Occipital lobe (tissue), 2 donors: Measurements from ENCODE around the gene TPRG1. TPM values are rescaled to one million over a fixed set of nuclear protein-coding genes. Genes with fewer than 3 reads are reported as not detected.

Source experiments
- DNase-seq: peaks from one replicate; lab custom pipeline; 2025; lab: John Stamatoyannopoulos, UW
- total RNA-seq: library from RNA; depleted of rRNA; stranded (reverse); fragments of >200 nt; gene quantifications from one replicate; pipeline ENCODE4 v1.2.3, GENCODE V29; 2014

The TPRG1 gene, protein sequence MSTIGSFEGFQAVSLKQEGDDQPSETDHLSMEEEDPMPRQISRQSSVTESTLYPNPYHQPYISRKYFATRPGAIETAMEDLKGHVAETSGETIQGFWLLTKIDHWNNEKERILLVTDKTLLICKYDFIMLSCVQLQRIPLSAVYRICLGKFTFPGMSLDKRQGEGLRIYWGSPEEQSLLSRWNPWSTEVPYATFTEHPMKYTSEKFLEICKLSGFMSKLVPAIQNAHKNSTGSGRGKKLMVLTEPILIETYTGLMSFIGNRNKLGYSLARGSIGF
- total RNA-seq: 0.94 TPM

DNA sequence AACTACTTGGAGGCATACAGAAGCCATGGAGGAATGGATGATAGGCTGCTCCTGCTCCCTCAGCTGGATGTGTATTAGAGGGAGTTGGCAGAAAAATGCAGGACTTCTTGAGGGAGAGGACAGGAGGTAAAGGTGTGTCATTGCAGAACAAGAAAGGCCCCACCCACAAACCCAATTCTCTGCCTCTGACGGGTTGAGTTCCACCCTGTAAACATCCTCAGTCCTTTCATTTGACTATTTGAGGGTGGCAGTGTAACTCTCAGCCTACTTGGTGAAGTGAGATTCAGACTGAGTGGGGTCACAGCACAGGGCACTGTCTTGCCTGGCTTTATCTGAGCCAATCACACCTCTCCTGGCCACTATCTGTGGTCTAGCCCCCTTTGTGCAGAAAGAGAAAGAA lies at the start of gene TPRG1:
Gene TPRG1, plus strand, starts transcription at position 265 of the 400 bp plus-strand sequence. CDS start 35,414 bp downstream, outside the sequence.
- no peak for DNase-seq

DNA sequence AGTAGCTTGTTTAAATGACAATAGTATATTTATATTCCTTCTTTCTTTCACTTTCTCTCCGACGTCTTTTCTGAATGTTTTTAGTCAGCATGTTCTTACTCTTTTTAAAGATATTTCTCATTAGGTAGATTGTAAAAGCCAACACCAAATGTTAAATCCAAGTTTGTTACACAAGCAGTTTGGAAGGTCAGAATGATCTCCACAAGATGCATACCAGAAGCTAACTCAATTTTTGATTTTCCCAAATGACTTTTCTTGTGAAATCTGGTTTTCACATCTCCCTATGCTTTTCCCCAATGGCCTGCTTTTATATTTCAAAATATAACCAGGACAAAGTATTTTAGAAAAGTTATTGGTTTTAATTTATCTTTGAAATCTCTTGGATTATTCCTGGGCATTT lies 49.7 kb upstream of the TPRG1 start:
- DNase-seq: no peak

DNA sequence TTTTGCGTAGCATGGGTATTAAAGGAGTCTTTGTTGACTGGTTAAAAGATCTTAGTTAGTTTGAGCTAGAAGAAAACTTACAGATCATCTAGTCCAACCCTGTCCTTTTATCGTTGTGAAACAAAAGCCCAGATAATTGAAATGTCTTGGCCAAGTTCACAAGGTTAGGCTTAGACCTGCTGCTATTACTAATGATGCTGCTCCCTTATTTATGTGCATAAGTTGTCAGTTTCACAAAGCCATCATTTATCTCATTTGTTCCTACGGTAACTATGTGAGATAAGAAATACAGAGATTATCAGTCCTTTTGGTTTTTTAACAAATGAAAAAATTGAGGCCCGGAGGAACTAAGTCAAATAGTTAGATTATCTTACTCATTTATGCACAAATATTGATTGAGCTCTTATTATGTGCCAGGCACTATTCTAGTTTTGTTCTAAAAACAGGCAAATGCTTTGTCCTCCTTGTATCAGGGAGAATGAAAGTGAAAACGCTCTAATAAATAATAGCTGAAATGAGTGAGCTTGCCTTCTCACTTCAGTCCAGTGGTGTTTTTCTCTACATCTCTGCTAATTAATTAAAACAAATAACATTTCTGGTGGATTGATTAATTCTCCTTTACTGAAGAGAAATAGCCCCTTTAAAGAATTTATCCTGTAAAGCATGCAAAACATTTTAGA lies 49.1 kb upstream of the TPRG1 start:
- DNase-seq: no peak

DNA sequence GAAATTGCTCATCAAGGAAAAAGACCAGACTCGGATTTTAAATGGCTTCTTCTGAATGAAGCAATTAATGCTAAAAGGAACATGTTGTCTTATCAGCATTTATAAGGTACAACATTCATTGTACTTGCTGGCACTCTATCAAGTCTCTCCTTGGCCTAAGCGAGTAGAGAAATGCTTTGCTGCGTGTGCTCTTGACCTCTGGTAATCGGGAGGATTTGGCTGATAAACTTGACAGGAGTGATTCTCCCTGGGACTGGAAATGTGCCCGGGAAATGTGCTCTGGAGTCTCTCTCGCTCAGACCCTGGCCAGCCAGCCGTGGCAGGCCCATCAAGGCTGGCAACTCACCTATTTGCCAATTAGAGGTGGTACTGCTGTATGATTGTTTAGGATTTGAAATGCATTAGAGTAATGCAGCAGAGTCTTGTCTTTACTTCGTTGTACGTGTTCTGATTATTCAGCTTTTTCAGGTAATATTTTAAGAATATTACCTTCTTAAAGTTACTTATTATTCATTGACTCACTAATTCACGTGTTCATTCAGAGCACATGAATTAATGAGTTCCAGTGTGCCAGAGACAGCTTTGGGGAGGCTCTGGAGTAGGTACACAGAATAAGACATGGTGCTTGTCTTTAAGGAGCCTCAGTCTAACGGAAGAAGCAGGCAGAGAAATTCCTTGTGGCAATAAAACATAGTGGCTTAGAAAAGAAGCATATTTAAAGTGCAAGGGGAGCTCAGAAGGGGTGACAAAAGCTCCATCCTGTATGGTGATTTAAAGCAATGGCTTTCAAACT lies 48.0 kb upstream of the TPRG1 start:
- no peak for DNase-seq

DNA sequence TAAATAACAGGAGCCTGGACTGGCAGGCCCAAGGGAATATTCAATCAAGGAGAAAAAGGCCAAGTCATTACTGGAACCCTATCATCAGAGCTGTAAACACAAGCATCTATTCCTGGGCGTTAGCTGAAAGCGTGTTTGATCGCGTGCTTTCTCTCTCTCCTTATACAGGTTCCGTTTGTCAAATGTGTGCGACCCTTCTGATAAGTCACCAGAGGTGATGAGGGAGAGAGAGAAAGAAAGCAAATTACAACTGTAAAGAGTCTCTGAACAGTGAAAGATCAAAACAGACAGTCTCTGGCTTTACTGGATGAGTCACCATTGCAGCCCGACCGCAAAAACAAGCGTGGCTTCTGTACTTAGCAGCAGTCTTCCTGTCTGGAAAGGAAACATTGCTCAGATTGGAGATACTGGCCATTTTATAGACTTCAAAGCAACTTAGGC lies 39.5 kb upstream of the TPRG1 start:
- no peak for DNase-seq

DNA sequence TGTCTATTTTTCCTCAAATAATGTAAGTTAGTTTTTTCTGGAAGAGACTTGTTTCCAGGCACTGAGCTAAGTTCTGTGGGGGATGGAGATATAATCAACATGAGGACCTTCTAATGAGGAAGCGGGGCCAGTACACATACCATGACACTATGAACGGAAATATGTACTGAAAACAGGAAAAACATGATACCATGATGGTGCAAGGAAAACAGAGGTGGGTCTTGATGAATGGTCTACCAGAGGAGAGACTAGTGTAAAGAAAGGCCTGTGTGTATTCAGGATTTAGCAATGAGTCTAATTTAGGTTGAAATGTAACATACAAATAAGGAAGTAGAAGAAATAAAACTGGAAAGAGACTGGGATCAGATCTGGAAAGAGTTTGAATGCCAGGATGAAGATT lies 38.9 kb upstream of the TPRG1 start:
- no peak for DNase-seq

DNA sequence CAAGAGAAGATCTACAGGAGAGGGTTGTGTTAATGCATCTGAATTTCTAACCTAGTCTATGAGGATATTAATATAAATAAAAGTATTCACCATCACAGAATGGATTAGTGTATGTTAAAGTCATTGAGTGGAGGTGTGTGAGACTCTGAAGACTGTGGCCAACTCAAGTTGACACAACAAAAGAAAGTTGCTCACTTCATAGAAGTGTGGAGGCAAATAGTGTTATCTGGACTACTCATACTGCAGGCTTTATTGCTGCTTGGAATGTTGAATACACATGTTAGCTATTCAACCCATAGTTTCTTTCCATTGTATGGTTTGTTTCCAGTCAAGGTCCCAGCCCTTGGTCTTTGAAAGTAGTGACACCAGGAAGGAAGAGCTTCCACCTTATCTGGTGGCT lies 38.0 kb upstream of the TPRG1 start:
- no peak for DNase-seq

DNA sequence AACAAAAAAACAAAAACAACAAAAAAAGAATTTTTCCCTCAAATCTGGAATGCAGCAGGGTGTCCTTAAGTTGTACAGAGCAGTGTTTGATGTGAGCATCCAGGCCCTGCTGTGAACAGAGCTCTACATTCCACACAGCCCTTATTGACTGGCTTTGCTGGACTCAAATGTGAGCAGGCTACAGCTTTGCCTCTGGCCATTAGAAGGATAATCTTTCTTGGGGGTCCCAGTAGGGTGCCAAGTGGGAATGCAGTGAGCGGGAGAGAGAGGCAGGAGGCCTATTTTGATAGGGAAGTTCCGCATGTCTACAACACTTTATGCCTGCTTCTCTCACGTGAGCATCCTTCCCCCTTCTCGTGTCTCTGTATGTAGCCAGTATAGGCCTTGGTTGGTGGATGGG lies 34.4 kb upstream of the TPRG1 start:
- no peak for DNase-seq

DNA sequence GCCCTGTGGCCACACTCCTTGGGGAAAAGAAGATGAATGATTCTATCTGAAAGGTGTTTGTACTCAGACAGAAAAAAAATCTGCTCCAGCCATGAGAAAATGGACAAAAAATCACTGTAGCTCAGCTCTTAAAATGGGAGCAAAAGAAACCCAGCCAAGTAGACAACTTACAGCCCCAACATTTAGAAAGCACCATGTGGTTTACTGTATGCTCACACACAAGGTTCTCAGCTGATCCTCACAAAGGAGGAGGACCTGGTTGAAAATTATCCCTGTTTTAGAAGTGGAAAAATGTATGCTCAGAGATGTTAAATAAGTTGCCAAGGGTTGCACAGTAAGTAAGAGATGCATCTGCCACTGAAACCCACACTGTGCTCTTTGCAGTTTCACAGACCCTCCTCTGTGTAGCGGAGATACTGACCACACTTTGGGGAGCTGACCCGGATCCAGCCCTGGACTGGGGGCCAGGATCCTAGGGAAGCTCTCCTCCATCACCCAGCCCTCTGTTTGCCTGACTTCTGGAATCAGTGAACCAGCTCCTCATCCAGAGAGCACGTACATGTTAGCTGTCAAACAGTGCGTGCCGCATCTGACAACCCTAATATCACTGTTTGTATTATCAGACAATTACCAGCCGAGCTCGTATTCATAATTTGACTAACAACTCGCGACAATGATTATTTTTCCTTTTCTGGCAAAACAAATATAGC lies 32.7 kb upstream of the TPRG1 start:
- DNase-seq: no peak

DNA sequence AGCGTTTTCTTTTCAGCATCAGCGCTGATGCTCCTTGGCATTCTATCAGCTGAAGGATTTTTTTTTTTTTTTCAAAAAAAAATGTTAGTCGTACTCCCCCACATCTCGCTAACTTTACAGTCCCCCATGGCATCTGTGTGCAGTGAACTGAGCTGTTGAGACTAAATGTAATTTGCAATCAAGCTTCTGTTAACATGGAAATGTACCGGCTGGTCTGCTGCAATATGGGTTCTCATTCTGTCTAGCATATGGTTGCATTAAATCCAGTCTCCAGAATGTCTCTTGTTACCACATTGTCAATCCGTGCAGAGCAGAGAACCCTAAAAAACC lies 32.2 kb upstream of the TPRG1 start:
- peak; percentile 16 for DNase-seq

DNA sequence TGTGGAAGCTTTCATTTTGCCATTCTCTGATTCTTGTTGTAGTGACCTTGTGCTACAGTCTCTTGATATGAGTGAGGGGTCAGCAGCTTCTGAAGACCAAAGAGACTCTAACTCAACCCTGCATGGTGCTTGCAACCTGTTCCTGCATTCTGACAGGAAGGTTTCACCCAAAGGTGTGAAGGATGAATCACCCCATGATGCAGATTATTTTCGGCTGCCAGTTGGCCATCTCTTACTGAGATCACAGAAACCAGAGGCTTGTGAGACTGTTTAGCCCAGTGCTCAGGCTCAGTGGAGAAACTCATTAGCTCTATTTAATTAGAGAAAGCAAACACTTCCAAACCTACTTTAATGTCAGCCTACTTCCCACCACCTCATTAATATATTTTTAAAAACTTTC lies 29.2 kb upstream of the TPRG1 start:
- DNase-seq: no peak

DNA sequence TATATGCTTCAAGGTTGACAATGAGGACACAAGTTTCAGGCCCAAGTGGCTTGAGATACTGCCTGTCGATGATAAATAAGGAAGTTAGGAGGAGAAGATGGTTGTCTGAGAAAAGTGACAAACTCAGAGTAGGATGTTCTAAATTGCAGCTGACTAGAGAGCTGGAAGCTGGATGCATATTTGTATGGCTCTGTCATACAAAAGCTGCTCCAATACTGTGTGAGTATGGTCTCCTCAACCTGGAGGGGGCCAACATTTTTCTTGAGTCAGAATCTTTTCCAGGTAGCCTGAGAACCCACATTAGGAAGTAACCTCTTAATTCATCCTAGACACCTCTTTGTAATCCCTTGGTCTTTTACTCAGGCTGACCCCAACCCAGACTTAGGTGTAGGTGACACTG lies 28.4 kb upstream of the TPRG1 start:
- no peak for DNase-seq

DNA sequence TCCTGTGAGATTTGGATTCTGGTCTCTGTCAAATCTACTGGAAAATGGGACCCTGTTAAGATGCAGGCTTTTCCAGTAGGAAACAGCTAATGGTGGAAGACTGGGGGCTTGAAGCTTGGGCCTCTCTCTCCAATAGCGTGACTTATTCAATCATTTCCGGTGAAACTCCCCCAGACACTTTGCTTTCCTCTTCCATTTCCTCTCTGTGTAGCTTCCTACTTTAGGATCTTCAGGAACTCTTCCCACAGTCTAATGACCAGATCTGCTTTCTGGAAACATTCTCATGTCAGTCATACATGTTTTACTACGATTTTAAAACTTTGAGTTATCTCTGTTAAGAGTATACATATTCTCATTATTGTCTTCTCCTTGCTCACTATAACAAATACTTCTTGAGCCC lies 28.0 kb upstream of the TPRG1 start:
- DNase-seq: no peak

DNA sequence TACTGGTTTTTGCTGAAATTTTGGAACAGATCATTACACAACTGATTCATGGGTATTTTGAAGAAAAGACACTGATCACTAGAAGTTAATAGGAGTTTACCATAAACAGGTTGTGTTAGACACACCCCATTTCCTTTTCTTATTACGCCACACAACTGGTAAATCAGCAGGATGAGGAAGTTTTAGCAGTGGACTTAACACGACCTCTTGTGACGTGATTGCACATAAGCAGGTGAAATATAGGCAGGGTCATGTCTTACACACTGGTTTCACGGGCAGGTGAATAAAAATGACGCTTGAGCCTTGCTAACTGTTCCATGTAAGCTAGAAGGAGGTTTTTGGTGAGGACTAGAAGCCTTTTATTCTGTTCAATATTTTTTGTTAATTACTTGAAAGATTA lies 27.1 kb upstream of the TPRG1 start:
- no peak for DNase-seq

DNA sequence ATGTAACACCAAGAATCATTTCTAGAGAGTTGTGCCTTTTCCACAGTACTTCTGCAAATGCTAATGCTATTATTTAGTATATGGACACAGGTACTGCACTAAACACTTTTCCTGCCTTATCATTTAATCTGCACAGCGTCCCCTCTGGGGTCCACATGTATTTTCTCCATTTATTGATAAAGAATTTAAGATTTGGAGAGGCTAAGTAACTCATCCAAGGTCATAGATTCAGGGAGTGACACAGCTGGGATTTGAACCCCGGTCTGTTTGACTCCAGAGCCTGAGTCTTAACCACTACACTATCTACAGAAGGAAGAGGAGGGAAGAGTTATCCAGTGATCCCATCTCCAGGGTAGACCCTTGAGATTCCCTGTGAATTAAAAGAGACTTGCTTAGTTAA lies 24.9 kb upstream of the TPRG1 start:
- DNase-seq: no peak

DNA sequence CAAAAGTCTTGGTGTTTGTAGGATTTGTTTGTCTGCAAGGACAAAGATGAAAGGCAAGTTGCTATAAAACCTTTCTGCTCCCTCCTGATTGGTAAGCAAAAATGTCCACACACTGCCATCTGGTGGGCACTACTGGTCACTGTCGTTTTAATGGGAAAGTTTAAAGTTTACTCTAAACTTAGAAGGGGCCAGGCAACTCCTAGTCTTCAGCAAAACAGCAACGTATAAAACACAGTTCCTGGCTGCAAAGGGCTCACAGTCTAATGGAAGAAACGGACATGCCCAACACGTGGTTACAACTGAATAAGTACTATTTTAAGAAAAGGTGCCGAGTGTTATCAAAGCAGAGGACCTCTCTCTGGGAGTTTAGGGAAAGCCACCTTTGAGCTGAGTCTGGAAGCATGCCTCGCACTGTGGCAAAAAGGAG lies 23.7 kb upstream of the TPRG1 start:
- peak; percentile 33 for DNase-seq

DNA sequence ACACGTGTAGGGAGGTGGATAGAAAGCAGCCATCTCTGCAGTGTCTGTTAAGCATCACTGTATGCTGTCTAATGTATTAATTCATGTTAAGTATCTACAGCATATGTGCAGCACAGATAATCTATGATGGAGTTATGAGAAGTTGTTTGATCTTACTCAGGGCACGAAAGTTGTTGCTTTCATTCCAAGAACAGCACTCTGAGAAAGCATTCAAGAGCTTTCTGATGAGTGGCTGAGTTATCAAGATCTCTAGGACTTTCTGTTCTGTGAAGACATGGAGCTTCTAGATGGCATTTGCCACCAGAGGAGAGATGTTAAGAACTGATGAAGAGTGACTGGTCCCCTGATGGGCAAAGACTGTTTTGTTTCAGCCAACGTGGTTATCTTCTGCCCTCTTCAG lies 22.6 kb upstream of the TPRG1 start:
- no peak for DNase-seq

DNA sequence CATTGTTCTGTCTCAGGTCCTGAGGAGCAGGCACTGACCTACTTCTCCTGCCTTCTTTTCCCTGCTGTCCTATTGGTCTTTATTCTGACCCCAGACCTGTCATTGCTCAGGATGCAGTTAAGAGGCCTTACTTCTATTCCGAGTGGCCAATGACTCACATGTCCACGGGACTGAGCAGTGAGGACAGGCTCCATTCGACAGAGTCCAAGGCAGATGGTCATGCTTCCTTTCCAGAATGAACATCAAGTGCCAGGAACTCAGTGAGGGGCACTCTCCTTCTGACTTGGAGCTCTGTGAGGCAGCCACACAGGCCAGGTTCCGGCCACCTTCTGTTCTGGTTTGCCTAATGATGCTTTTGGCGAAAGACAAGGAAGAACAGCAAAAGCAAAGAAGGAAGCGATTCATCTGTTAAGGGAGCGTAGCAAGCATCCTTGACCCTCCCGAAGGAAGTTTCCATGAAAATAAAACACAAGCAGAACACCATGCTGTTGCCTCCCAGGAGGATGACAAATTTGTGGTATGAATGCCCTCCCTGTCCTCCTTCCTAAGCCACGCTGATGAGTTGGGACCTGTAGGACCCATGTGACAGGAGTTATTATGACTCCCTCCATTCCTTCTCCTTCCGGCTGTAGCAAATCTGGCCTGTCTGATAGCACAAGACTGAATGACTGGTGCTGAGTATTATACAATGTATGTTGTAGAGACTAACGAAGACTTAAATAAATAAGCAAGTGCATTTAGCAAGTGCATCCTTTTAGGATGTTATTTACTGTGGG lies 14.4 kb upstream of the TPRG1 start:
- DNase-seq: no peak

DNA sequence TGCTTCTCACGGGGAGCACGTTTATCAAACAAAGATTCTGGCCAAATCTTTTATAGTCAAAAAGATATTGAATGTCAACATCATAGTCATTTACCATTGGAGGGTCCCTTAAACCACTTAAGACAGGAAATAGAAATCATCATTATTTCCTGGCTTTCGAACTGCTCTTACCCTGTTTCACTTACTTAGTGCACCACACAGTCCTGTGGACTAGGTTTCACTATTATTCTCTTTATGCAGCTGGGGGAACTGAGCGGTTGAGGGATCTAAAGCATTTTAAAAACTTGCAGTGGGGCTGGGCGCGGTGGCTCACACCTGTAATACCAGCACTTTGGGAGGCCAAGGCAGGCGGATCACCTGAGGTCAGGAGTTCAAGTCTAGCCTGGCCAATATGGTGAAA lies 13.7 kb upstream of the TPRG1 start:
- DNase-seq: no peak

DNA sequence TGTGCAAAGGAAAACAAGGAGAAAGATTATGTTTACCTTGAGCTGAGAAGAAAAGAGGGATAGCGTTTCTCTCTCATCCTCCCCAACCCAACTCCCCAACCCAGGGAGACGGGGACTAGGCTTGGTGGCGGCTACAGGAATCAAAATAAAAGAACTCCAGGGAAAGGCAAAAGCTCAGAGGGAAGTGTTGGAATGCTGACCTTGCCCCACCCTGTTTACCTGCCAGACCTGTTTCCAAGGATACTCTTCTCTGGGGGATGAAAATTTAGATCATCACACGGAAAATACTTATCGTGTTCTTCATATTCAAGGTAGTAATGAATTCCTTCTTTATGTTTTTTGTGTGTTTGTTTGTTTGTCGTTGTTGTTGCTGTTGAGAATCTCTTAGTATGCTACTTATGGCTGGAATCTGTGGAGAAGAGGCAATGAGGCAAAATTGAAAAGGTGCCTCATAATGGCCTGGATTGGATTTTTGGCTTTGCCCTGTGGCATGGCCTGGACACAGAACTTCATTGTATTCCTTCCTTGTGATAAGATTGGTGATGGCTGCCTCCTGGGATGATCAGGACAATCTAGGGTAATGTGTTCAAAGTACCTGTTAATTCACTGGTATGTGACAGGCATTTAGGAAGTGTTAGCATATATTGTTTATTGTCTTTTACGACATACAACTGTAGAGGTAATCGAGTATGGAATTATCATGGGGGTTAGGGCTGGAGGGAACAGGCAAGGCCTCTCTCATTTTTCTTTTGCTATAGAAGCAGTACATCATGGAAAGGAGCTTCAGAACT lies 11.1 kb upstream of the TPRG1 start:
- no peak for DNase-seq
